Activated CD4-positive, CD25-positive, alpha-beta regulatory T cell treated with anti-CD3 and anti-CD28 coated beads, Interleukin-2, amount 50 U/mL, for 16 hours (primary cell): Measurements from ENCODE around the gene HYKK.
A peak's percentile ranks its signal among the peaks of the same experiment; 100 is the strongest.
"Not testable (repeated sequence)": the region's sequence is repeated elsewhere in the genome, so short reads cannot be mapped to it uniquely, and the experiment has no call there.

ENCODE experiments used
- DNase-seq: peaks from one replicate; pipeline ENCODE4 v3.0.0-alpha.2; 2020; ENCODE audit warnings: low read depth, low spot score

The HYKK gene

GRCh38 chr15:78540141-78540870 lies 32.9 kb downstream of the HYKK start, which contains the start of gene PSMA4:
PSMA4 (plus strand) TSS chr15:78540444; CDS start chr15:78541928, 1,484 bp downstream.
- peak; percentile 89 for DNase-seq

GRCh38 chr15:78540871-78541743 lies 33.7 kb downstream of the HYKK start:
- DNase-seq: no peak

- no peak for DNase-seq
These were observed 34.3 kb downstream of the HYKK start for GRCh38 chr15:78541744-78542034.

- DNase-seq: no peak
These were observed 35.3 kb downstream of the HYKK start for GRCh38 chr15:78542647-78543046.

GRCh38 chr15:78550194-78550593 lies 42.8 kb downstream of the HYKK start:
- no peak for DNase-seq

GRCh38 chr15:78550815-78551214 lies 43.4 kb downstream of the HYKK start:
- DNase-seq: no peak

GRCh38 chr15:78551902-78552301 lies 44.5 kb downstream of the HYKK start:
- no peak for DNase-seq

GRCh38 chr15:78552597-78552996 lies 45.2 kb downstream of the HYKK start:
- DNase-seq: no peak

GRCh38 chr15:78560201-78560600 lies 52.8 kb downstream of the HYKK start:
- not testable (repeated sequence) for DNase-seq

GRCh38 chr15:78561490-78561889 lies 54.1 kb downstream of the HYKK start:
- DNase-seq: no peak

GRCh38 chr15:78563092-78563491 lies 55.7 kb downstream of the HYKK start:
- no peak for DNase-seq

GRCh38 chr15:78564743-78565096 lies 57.3 kb downstream of the HYKK start:
- DNase-seq: no peak

- peak; percentile 47 for DNase-seq
These were observed 57.9 kb downstream of the HYKK start, which contains the start of gene CHRNA5 for GRCh38 chr15:78565097-78565950. CHRNA5 (plus strand) TSS chr15:78565520; CDS start chr15:78565720, 200 bp downstream.

- DNase-seq: no peak
These were observed 58.8 kb downstream of the HYKK start for GRCh38 chr15:78565951-78566774.

- no peak for DNase-seq
These were observed 60.2 kb downstream of the HYKK start for GRCh38 chr15:78567531-78567930.

- DNase-seq: no peak
These were observed 63.3 kb downstream of the HYKK start for GRCh38 chr15:78570710-78571109.

- no peak for DNase-seq
These were observed 64.0 kb downstream of the HYKK start for GRCh38 chr15:78571382-78571781.

- no peak for DNase-seq
These were observed 66.0 kb downstream of the HYKK start for GRCh38 chr15:78573416-78573815.

- no peak for DNase-seq
These were observed 67.6 kb downstream of the HYKK start for GRCh38 chr15:78574944-78575343.
